HG02571 (cell line): Measurements from ENCODE around the gene SLC25A44.

ENCODE experiments used
- ATAC-seq: cut with Tn5 transposase; IDR thresholded peaks from one replicate; pipeline ENCODE4 v1.9.1; 2021; ENCODE audit warnings: mild to moderate bottlenecking, moderate library complexity; ENCODE audit not compliant: unreplicated experiment

The SLC25A44 gene

DNA sequence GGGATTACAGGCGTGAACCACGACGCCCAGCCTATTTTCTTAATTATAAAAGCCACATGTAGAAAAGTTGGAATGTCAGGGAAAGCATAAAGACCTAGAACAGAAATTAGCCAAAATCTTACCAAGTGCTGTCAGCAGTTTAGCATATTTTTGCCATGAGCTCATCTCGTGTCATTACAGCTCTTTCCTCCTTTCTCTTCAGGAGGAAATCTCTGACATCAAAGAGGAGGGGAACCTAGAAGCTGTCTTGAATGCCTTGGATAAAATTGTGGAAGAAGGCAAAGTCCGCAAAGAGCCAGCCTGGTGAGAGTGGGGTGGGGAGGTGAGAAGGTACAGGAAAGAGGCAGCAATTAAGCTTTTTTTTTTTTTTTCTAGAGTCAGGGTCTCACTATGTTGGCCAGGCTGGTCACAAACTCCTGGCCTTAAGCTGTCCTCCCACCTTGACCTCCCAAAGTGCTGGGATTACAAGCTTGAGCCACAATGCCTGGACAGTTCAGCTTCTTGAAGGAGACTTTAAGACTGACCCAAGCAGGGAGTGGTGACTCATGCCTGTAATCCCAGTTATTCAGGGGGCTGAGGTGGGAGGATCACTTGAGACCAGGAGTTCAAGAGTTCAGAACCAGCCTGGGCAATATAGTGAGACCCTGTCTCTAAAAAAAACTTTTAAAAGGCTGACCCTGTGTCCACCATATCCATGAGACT lies 39.7 kb downstream of the SLC25A44 start:
- ATAC-seq: no peak

DNA sequence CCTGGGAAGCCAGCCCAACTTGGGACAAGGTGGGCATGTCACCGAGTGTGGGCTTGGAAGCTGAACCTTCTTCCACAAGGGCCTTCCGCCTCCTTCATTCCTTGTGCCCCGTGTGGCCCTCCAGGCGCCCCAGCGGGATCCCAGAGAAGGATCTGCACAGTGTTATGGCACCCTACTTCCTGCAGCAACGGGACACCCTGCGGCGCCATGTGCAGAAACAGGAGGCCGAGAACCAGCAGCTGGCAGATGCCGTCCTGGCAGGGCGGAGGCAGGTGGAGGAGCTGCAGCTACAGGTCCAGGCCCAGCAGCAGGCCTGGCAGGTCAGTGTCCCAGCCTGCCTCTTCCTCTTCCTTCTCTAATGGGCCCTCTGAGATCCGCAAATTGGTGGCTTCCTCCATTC lies 42.3 kb downstream of the SLC25A44 start:
- no peak for ATAC-seq

DNA sequence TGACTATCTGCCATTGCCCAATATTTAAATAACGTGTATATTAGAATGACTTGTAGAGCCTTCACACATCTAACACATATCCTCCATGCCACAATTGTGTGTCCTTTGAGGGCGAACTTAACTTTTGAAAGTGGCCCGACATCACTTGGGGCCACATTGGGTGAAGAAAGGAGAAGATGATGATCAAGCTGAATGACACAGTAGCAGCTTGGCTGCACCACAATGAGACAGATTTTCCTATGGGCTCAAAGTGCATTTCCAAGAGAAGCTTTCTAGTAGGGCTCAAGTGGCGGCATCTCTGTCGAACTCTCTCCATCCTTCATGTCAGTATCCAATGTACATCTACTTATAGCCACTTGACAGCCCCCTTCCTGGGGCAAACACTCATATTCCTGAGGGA lies 44.3 kb downstream of the SLC25A44 start:
- no peak for ATAC-seq

DNA sequence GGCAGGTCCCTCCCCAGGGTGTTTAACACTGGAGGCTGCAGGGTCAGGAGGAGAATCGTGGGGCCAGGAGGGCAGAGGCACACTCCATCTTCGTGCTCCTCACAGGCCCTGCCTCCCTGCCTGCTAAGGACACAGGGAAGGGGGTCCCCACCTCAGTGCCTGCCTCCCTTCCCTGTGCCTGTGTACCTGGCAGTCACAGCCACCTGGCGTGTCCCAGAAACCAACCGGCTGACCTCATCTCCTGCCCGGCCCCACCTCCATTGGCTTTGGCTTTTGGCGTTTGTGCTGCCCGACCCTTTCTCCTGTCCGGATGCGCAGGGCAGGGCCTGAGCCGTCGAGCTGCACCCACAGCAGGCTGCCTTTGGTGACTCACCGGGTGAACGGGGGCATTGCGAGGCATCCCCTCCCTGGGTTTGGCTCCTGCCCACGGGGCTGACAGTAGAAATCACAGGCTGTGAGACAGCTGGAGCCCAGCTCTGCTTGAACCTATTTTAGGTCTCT lies 47.5 kb downstream of the SLC25A44 start:
- no peak for ATAC-seq

DNA sequence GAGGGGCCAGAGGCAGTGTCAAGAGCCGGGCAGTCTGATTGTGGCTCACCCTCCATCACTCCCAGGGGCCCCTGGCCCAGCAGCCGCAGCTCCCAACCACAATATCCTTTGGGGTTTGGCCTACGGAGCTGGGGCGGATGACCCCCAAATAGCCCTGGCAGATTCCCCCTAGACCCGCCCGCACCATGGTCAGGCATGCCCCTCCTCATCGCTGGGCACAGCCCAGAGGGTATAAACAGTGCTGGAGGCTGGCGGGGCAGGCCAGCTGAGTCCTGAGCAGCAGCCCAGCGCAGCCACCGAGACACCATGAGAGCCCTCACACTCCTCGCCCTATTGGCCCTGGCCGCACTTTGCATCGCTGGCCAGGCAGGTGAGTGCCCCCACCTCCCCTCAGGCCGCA lies 48.0 kb downstream of the SLC25A44 start, which contains the start of gene BGLAP:
Gene BGLAP, plus strand, starts transcription at position 259 of the 400 bp plus-strand sequence. Its CDS starts 48 bp downstream, at position 307.
- no peak for ATAC-seq

DNA sequence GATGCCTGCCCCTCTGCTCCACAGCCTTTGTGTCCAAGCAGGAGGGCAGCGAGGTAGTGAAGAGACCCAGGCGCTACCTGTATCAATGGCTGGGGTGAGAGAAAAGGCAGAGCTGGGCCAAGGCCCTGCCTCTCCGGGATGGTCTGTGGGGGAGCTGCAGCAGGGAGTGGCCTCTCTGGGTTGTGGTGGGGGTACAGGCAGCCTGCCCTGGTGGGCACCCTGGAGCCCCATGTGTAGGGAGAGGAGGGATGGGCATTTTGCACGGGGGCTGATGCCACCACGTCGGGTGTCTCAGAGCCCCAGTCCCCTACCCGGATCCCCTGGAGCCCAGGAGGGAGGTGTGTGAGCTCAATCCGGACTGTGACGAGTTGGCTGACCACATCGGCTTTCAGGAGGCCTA lies 48.8 kb downstream of the SLC25A44 start:
- no peak for ATAC-seq

DNA sequence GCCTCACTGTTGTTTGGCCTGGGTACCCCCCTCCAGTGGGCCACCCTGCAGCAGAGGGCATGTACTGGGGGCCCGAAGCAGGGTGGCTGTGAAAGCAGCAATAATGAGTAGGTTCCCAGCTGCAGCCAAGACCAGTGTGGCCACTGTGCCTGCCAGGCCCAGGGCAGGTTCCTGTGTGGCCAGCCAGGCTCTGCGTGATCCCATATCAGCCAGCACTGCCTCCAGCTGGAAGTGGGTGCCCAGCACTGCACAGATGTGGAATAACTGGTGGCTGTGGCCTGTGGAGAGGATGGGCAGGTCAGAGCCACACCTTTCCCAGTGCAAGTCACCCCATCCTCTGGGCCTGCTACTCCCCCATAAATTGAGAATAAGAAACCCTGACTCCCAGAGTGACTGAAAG lies 50.2 kb downstream of the SLC25A44 start:
- no peak for ATAC-seq

DNA sequence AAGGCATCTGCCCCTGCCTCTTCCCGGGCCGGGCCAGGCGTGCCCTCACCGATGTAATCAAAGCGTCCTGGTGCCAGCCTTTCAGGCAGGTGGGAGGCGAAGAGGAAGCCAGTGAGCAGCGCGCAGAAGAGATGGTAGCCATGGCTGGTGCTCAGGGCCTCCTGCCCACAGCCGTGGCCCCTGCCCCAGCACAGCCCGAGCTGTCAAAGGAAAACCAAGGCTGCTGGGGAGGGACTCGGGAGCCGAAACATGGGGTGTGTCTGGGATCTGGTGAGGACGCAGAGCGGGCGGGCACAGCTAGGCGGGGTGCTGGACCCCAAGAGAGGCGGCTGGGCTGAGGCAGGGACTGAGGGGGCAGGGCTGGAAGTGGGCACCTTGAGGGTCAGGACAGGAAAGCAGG lies 50.8 kb downstream of the SLC25A44 start:
- ATAC-seq: no peak

DNA sequence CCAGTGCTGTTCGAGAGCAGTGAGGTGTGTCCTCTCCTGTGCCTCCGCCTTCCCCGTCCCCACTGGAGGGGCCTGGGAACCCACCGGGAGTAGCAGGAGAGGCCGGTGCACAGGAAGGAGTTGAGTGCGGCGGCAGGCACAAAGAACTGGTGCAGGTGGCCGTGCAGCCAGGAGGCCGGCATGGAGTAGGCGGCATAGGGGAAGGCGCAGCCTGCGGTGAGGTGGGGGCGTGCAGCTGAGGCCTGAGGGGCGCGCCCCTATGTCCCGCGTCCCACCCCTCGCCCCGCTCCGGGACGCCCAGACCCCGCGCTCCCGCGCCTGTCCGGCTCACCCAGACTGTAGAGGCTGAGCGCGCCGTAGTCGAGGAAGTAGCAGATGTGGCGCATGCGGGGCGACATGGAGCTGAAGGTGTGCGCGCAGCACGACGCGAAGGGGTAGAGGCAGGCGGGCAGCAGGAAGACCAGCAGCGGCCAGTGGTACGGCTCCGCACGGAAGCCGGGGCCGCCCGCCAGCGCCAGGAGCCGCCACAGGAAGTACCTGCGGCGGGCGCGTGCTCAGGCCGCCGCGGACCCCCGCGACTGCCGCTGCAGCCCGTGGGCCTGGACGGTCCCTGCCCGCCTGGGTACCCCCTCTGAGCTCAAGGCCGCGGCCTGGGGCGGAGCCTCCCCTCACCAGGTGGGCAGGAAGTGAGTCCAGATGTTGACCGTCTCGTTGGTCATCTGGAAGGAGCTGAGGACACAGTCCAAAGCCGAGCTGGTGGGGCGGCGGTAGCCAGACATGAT lies 51.7 kb downstream of the SLC25A44 start:
- no peak for ATAC-seq

DNA sequence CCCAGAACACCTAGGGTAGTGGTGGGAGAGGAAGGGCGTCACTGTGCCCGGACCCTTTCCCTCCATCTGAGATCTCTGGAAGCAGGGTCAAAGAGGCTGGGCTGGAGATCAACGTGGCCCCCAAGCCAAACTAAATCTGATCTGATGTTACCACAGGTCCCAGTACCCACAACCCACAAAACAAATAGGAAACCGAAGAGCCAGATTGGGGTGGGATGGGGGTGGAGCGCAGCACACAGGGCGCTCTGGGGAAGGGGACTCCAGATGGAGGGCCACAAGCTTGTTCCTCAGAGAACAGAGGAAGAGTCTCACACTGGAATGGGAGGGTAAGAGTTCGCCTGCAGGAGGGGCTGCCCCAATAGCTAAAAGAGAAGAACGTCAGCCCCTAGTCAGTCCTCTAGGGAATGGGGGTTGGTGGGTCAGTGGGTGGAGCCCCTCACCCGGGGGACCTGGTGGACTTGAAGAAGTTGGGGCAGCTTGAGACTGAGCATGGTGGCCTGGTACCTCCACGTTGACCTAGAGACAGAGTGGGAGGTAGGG lies 52.4 kb downstream of the SLC25A44 start:
- ATAC-seq: no peak

DNA sequence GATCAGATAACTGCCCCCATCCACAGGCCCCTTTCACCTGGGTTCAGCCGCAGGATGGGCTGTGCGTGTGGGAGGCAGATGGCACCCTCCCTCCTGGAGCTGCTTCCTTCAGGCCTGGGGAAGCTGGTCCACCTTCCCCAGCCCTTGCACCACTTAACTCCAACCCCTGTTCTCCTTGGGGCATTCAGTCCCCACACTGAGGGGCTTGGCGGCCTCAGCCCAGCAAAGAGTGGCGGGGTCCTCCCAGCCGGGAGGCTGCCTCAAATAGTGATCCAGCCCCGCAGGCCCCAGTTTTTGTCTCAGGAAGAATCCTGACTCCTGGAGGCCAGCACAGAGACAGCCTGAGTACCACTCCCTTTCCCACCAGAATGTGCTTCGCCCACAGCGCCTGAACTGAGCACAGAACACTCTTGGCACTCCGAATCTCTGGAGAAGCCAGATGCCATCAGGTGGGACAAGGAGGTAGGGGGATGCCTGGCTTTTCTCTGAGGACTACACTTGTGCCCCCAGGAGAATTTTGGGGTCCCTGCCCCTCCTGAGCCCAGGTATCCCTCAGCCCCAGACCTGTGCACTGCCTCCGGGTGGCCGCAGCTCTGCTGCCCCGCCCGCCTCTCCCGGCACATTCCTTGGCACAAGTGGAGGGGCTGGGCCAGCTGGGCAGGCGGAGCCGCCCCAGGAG lies 53.0 kb downstream of the SLC25A44 start:
- ATAC-seq: no peak

DNA sequence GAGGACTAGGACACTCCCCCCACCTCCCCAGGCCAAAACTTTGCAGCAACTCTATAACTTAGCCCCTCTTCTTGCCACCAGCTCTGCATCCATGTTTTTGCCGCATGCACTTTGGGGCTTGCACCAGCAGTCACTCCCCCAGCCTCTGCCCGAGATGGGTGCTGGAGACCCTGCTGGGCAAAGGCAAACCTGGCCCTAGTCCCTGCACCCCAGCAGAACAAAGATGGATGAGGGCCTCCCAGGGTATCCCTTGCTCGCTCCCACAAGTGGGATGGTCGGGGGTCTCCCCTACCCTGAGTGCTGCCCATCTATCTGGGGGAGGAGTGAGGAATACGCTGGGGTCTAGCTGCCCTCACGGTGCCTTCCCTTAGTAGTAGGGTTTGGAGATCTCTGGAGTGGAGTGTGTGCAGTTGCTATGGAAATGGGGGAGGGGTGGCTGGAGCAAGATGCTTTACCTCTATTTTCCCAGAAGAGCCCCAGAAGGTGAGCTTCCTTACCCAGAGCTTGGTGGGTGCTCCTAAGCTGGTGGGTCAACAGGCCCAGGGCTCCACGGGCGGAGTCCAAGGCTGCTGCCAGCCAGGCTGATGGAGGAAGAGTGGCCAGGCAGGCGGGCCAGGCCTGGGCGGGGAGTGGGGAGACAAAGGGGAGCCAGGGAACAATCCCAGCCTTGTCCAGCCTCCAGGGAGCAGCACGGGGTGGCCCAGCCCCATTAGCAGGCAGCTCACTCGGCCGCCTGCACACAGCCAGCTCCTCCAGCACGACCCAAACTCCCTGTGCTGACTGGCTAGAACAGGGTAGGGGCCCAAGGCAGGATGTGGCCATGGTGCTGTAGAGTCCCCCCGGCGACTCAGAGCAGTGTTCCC lies 53.8 kb downstream of the SLC25A44 start, which contains the start of gene PAQR6:
Gene PAQR6, minus strand, starts transcription at position 597 of the 863 bp plus-strand sequence. CDS start 1,325 bp downstream, outside the sequence.
- ATAC-seq: no peak

DNA sequence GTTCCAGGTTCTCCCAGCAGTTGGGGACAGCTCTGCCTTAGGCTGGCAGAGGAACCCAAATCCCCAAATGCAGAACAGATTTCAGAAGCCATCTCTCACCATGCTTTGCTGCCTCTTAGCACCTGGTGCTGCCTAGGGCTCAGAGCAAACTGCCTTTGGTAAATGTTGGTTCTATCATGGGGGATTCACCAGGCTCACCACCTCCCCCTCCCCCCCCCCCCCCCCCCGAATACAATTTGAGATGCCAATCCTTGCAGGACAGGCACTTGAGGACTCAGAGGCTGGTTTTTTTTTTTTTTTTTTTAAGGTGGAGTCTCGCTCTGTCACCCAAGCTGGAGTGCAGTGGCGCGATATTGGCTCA lies 54.4 kb downstream of the SLC25A44 start:
- no peak for ATAC-seq

DNA sequence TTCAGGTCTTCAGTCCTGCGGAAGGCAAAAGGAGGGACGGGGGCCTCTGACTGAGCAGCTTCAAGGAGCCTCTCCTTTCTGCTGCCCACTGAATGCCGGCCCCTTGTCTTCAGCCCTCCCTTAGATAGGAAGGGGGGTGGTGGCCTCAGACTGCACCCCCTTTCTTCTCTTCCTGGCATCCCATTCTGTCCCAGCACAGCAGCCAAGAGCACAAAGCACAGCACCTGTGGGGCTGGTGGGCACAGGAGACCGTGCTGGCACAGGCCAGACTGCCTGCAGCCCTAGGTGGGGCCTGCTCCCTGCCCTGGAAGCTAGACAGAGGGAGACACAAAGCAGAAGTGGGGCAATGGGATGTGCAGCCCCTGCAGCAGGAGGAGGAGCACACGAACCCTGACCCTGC lies 55.7 kb downstream of the SLC25A44 start:
- no peak for ATAC-seq

DNA sequence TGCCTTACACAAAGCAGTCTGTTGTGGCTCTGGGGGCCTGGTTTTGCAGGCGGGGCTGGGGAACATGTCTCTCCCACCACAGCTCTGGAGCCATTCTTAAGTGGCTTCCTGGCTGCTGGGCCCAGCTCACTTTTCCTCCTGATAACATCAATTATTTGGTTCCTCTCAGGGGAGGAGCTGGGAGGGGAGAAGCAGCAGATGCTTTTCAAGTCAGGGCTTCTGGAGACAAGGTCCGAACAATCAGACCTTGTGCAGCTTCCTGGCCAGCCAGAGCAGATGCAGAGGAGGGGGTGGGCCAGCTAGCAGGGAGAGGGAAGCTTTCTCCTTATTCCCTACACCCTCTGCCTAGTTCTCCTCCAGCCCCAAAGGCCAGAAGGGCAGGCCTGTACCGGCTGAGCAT lies 57.6 kb downstream of the SLC25A44 start:
- no peak for ATAC-seq

DNA sequence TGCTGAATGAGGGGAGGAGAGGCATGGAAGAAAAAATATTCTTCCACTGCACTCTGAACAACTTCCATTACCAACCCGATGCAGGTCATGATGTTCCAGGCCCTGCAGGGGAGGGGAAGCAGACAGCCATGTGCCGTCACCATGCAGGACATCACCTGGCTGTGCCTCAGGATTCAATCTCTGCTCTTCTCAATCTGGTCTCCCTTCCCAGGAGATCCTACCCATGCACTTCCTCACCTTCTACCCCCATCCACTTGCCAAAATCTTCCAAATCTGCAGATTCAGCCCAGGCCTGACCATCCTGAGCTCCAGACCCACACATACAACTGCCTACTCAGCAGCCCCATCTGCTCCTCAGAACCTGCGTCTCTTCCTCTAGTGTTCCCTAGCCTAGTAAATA lies 59.7 kb downstream of the SLC25A44 start:
- no peak for ATAC-seq

DNA sequence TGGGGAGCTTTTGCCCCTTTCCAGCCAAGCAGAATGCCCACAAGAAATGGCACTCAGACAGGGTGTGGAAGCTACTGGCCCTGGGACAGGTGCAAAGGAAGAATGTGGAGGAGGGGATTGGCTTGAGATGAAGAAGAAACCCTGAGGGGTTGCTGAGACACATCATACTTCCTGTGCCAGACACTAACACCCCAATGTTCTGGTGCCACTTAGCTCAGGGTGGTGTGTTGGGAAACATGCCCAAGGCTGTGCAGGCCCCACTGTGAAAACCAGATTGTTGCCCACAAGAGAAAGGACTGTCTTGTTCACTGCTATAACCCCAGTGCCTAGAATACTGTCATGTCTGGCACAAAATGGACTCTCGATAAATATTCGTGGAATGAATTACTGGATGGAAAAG lies 63.8 kb downstream of the SLC25A44 start:
- ATAC-seq: no peak

DNA sequence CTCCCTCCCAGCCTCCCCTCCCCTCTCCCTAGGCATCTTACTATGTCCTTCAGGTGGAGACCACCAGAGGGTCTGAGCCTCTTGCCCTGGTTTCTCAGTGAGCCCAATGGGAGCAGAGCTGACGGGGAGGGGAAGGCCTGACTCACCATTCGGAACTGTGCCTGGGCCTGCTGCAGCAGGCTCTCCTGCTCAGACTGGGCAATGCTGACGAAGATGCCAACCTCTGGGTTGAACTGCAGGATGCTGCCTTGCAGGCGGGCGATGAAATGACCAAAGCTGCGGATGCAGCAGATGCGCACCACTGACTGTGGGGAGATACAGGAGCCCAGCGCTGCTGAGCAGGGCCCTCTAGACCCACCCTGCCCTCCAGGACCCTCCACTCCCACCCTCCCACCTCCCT lies 65.0 kb downstream of the SLC25A44 start:
- ATAC-seq: no peak

DNA sequence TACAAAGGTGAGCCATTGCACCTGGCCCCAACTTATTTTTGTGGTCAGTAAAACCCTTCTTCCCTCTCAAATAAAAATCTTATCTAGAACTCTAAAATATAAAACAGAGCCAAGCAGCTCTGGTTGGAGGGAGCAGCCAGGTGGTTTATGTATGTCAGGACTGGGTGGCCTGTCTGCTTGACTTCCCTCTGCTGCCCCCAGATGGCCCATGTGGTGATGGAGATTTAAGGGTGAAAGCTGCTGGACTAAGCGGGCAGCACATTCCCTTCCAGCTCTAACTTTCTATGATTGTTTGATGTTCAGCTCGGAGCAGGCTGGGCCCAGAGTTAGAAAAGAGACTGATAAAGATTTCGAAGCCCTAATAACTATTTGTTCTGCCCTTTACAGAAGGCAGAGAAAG lies 65.9 kb downstream of the SLC25A44 start:
- no peak for ATAC-seq

DNA sequence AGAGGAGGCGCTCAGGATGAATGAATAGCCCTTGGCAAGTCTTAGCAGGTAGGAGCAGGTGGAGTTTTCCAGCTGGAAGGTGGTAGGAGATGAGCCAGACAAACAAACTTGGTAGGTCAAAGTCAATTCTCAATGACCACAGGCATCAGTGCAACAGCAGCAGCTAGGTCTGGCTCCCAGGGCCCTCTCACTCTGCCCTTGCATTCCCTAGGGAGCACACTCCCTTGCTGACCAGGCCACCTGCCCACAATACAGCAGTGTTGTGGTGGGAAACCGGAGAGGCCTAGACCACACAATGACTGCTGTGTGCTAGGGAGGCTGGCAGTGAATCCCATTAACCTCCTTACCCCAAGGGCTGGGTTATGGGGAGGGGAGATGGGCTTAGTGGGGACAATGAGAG lies 67.0 kb downstream of the SLC25A44 start:
- no peak for ATAC-seq
